ENCODE measurements around the gene NCOR2.

Gene NCOR2

GRCh38 chr12:124566997-124567672, at the start of gene NCOR2:
Gene NCOR2 (minus strand): TSS chr12:124567612. CDS start chr12:124495251, 72,361 bp downstream.
- H3K27ac ChIP-seq = peak within 1 kb of the TSS; percentile 79
- no peak for DNase-seq (ENCODE audit: low read depth, low spot score)

- H3K27ac ChIP-seq = no peak overlapping the region
- DNase-seq (ENCODE audit: low read depth, low spot score) = no peak
These were observed 49.2 kb upstream of the NCOR2 start for GRCh38 chr12:124616394-124617221.

- DNase-seq (ENCODE audit: low read depth, low spot score) = no peak
- no peak overlapping the region for H3K27ac ChIP-seq
These were observed 47.3 kb upstream of the NCOR2 start for GRCh38 chr12:124614512-124615292.

- H3K27ac ChIP-seq = no peak overlapping the region
- no peak for DNase-seq (ENCODE audit: low read depth, low spot score)
These were observed 45.8 kb upstream of the NCOR2 start for GRCh38 chr12:124613151-124613585.

GRCh38 chr12:124612410-124612680, 44.9 kb upstream of the NCOR2 start:
- no peak for DNase-seq (ENCODE audit: low read depth, low spot score)

GRCh38 chr12:124611559-124612409, 44.4 kb upstream of the NCOR2 start:
- DNase-seq (ENCODE audit: low read depth, low spot score) = no peak
- no peak overlapping the region for H3K27ac ChIP-seq

More at GRCh38 chr12:124612410-124612680, 44.9 kb upstream of the NCOR2 start:
- H3K27ac ChIP-seq = no peak overlapping the region

- DNase-seq (ENCODE audit: low read depth, low spot score) = no peak
- H3K27ac ChIP-seq = no peak overlapping the region
These were observed 43.5 kb upstream of the NCOR2 start for GRCh38 chr12:124610629-124611558.

- DNase-seq (ENCODE audit: low read depth, low spot score) = no peak
- H3K27ac ChIP-seq = no peak overlapping the region
These were observed 42.7 kb upstream of the NCOR2 start for GRCh38 chr12:124610021-124610612.

GRCh38 chr12:124609041-124609989, 41.9 kb upstream of the NCOR2 start:
- peak; percentile 72 for DNase-seq (ENCODE audit: low read depth, low spot score)
- peak overlapping the region; percentile 30 for H3K27ac ChIP-seq

- no peak for DNase-seq (ENCODE audit: low read depth, low spot score)
- peak overlapping the region; percentile 30 for H3K27ac ChIP-seq
These were observed 41.0 kb upstream of the NCOR2 start for GRCh38 chr12:124608450-124608870.

- no peak for DNase-seq (ENCODE audit: low read depth, low spot score)
- peak overlapping the region; percentile 30 for H3K27ac ChIP-seq
These were observed 40.4 kb upstream of the NCOR2 start for GRCh38 chr12:124607681-124608425.

GRCh38 chr12:124605883-124606774, 38.7 kb upstream of the NCOR2 start:
- no peak overlapping the region for H3K27ac ChIP-seq
- no peak for DNase-seq (ENCODE audit: low read depth, low spot score)

GRCh38 chr12:124605150-124605882, 37.9 kb upstream of the NCOR2 start:
- DNase-seq (ENCODE audit: low read depth, low spot score) = no peak
- no peak overlapping the region for H3K27ac ChIP-seq

- no peak for DNase-seq (ENCODE audit: low read depth, low spot score)
- no peak overlapping the region for H3K27ac ChIP-seq
These were observed 36.9 kb upstream of the NCOR2 start for GRCh38 chr12:124604264-124604680.

- no peak overlapping the region for H3K27ac ChIP-seq
- DNase-seq (ENCODE audit: low read depth, low spot score) = no peak
These were observed 36.4 kb upstream of the NCOR2 start for GRCh38 chr12:124603831-124604251.
